Measurements from ENCODE around the gene MIP.
"Not testable (repeated sequence)": the region's sequence is repeated elsewhere in the genome, so short reads cannot be mapped to it uniquely, and the experiment has no call there.

MIP gene

DNA sequence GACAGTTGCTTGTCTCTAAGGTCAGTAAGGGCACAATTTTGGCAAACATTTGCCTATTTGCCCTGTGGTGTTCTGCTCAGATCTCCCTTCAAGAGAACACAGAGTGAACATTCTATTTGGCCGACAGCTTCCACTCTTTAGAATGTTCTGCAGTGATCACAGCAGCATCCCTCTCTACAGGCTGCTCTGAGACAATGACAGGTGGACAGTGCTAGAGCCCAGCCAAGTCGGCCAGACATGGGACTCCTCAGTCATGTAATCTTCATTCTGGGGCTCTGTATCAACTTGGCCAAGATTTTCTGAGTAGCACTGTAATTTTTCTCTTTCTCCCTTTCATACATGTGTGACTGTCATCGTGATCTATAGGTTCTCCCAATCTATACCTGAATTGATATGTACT lies 40.1 kb downstream of the MIP start:
- DNase-seq (ENCODE audit: low read depth, low spot score): no peak
- H3K27ac ChIP-seq: no peak overlapping the region

GRCh38 chr12:56413392-56413791 lies 41.1 kb downstream of the MIP start:
- H3K27ac ChIP-seq: no peak overlapping the region
- no peak for DNase-seq (ENCODE audit: low read depth, low spot score)

- DNase-seq (ENCODE audit: low read depth, low spot score): no peak
- no peak overlapping the region for H3K27ac ChIP-seq
Observed at GRCh38 chr12:56411781-56412639, 42.4 kb downstream of the MIP start.

DNA sequence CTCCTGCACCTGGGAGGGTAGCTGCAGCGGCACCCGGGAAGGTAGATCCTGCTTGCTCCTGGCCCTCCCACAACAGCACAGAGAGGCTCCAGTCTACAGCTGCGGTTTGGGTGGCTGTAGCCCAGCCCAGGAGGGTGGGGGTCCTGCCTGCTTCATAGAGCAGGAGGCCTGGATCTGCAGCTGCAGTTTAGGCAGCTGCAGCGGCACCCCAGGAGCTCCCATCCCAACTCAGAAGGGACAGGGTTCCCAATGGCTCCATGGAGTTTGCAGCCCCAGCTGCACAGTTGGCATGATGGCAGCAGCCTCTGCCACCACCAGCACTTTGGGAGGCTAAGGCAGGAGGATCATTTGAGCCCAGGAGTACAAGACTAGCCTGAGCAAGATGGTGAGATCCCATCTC lies 43.7 kb downstream of the MIP start:
- no peak for DNase-seq (ENCODE audit: low read depth, low spot score)

GRCh38 chr12:56408799-56409417 lies 45.5 kb downstream of the MIP start:
- H3K27ac ChIP-seq: no peak overlapping the region
- DNase-seq (ENCODE audit: low read depth, low spot score): no peak

More for the DNA sequence above, 43.7 kb downstream of the MIP start:
- H3K27ac ChIP-seq: no peak overlapping the region

DNA sequence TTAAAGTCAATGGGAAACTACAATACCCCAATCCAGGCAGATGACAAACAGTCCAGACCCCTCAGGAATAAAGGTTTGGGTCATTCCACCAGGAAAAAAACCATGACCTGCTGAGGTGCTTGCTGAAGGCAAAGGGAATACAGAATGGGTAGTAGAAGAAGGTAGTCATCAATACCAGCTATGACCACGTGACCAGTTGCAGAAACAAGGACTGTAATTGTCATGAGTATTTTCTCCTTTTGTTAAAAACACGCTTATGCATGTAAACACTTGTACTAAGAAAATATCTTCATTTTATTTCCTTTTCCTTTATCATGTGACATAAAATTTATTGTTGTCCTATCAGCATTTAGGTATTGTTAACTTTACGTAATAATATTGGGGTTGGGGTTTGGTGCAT lies 50.2 kb downstream of the MIP start:
- not testable (repeated sequence) for DNase-seq (ENCODE audit: low read depth, low spot score)

GRCh38 chr12:56401612-56402011 lies 52.8 kb downstream of the MIP start:
- H3K27ac ChIP-seq; DNase-seq (ENCODE audit: low read depth, low spot score): not testable (repeated sequence)

More for the DNA sequence above, 50.2 kb downstream of the MIP start:
- H3K27ac ChIP-seq: not testable (repeated sequence)

DNA sequence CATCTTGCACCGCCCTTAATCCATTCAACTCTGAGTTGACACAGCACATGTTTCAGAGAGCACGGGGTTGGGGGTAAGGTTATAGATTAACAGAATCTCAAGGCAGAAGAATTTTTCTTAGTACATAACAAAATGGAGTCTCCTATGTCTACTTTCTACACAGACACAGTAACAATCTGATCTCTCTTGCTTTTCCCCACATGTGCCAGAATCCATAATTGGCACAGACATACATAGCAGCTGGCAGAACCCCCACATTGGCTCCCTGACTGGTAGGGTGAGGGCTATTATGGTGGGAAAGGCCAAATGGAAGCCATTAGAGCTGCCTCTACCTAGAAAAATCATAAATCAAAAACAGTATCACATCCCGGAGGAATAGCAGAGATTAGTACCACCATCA lies 53.3 kb downstream of the MIP start:
- not testable (repeated sequence) for H3K27ac ChIP-seq

More for the DNA sequence above, 53.3 kb downstream of the MIP start:
- DNase-seq (ENCODE audit: low read depth, low spot score): not testable (repeated sequence)

Measured in epithelial cell of prostate (primary cell).